Neural progenitor cell (in vitro differentiated cells): ENCODE measurements around the gene KLHL8.

Source experiments
- EZH2 ChIP-seq: fragments of 200-600 bp; sonication (generic); IDR thresholded peaks from 2 replicates; pipeline ENCODE4 v1.6.1; 2017; ENCODE audit warnings: antibody characterized with exemption, mild to moderate bottlenecking, moderate library complexity
- EZH2phosphoT487 ChIP-seq: fragments of 200-600 bp; sonication (generic); IDR thresholded peaks from 2 replicates; pipeline ENCODE4 v1.6.1; 2017; ENCODE audit warnings: antibody characterized with exemption

DNA sequence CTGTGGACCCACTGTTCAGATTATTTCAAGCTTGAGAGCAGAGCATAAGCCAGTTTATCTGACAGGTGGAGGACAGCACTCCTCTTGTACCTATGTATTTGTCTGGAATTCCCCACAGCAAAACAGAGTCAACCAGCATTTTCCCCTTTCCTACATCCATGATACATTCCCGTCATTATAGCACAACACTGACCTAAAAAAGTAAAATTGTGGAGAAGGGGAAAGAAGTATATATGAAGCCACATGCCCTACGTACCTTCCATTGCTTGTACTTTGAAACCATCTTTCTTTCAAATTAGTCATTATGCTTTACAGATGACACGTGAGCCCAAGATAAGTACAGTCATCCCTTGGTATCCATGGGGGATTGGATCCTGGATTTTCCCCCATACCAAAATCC is 73.3 kb downstream of the KLHL8 start:
- TF ChIP-seq EZH2phosphoT487 (no peak), EZH2 (no peak)
